GM12872 (cell line): ENCODE measurements around the gene RAF1.

ENCODE experiments used
- CTCF ChIP-seq: IDR thresholded peaks from 3 replicates; pipeline ENCODE4 v1.5.1; 2011; ENCODE audit warnings: low read depth, mild to moderate bottlenecking, low read length, moderate library complexity; ENCODE audit not compliant: insufficient read depth

Gene RAF1

GRCh38 chr3:12598890-12599289, 65.0 kb downstream of the RAF1 start:
- TF ChIP-seq CTCF = no peak

GRCh38 chr3:12593473-12593872, 70.4 kb downstream of the RAF1 start:
- TF ChIP-seq CTCF = no peak

DNA sequence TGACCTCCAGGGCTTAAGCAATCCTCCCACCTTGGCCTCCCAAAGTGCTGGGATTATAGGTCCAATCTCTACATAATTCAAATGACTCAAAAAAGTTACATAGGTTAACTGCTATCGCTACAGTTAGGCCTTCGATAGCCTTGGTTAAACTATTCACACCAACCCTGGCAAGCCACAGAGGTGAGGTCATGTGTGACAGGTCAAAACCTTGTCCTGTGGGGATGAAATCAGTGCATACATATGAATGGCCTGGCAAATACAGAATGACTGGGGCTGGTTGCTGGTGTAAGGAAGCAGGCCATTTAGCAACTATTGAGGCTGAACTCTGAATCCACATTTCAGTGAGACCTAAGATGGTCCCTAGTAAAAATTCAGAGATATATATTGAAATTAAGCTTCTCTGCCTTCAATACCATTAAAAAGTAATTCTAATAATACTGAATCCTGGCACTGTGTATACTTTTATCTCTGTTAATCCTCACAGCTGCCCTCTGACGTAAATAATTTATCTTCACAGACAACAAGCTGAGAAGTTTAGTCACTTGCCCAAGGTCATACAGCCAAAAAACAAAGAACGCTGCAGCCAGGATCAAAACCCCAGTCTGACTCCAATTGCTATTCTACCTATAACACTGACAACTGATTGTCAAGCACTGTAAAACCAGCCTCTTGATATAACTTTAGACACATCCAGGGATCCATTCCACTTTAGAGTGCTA, 71.8 kb downstream of the RAF1 start:
- TF ChIP-seq CTCF = no peak

- no peak for TF ChIP-seq CTCF
Observed at GRCh38 chr3:12591456-12591855, 72.5 kb downstream of the RAF1 start.

DNA sequence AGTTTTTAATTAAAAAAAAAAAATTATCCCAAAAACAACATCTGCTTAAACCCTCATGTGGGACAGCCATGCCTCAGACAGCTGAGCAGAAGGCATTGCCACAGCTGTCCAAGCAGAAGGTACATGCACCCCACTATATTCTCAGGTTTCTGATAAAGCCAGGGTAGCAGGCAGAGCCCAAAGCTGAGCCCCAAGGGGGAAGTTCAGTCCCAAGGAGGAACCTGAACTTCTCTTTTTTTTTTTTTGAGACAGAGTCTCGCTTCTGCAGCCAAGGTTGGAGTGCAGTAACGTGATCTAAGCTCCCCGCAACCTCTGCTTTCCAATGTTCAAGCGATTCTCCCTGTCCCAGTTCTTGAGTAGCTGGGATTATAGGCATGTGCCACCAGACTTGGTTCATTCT, 73.8 kb downstream of the RAF1 start:
- TF ChIP-seq CTCF = no peak

- no peak for TF ChIP-seq CTCF
Observed at GRCh38 chr3:12588039-12589009, 75.6 kb downstream of the RAF1 start.

DNA sequence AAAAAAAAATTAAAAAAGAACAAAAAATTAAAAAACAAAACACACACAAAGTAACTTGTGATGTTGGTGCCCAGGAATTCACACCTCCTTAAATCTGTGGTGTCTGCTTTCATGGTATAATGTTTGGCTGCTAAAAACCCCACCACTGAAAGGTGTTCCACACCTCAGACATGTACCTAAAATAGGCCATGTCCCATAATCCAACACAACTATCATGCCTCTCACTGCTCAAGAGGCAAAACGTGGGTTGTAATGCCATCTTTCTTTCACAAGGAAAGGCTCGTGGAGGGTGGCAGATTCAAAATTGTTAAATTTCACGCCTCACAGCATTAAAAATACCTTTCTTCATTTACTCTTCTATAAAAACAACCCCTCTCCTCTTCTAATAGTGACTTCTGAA, 77.5 kb downstream of the RAF1 start:
- TF ChIP-seq CTCF = no peak
